Measurements from ENCODE around the gene CACNA1E. TPM values are rescaled to one million over a fixed set of nuclear protein-coding genes. Genes with fewer than 3 reads are reported as not detected.

The CACNA1E gene
- total RNA-seq, 2 experiments from 2014 or later, result not detected

GRCh38 chr1:181772714-181773113 is 289.4 kb downstream of the CACNA1E start:
- H3K9me2 ChIP-seq (ENCODE audit: insufficient read depth, low read length), result no peaks in the 10 kb centered on the region
- H2AFZ ChIP-seq (ENCODE audit: low read length), result no peak overlapping the region
- no peaks in the 10 kb centered on the region for H3K4me1 ChIP-seq (ENCODE audit: insufficient read depth, low read length, poor library complexity, severe bottlenecking)
- intact Hi-C loops (cut with micrococcal nuclease; ENCODE audit: unreplicated experiment), result no loop called here
- BruUV-seq (replicated peaks), result no TSS peak
- CTCF ChIA-PET (ENCODE audit: unreplicated experiment), result no interaction called here
- H4K20me1 ChIP-seq (ENCODE audit: insufficient read depth, low read length), result no peaks in the 10 kb centered on the region
- TF ChIP-seq CTCF (conservative IDR thresholded peaks at IDR 0.05; ENCODE audit: low read length) (no peak), EZH2phosphoT487 (IDR thresholded peaks at IDR 0.05; ENCODE audit: borderline replicate concordance, low read depth, low read length) (no peak)
- POLR2A ChIA-PET, result no interaction called here
- H3K4me2 ChIP-seq (ENCODE audit: low read length), result no peak overlapping the region
- H3K79me2 ChIP-seq (ENCODE audit: insufficient read depth, low read depth, low read length), result no peaks in the 10 kb centered on the region
- H3K36me3 ChIP-seq (ENCODE audit: insufficient read depth, low read length), result no peaks in the 10 kb centered on the region
- no peak for DNase-seq (ENCODE audit: low spot score)
- no peaks in the 10 kb centered on the region for H3K9me3 ChIP-seq (ENCODE audit: low read length)
- H3K4me3 ChIP-seq (ENCODE audit: low read depth, low read length, poor library complexity, severe bottlenecking), result no peak overlapping the region
- no peak overlapping the region for H3K27ac ChIP-seq (ENCODE audit: low read depth, low read length, poor library complexity, severe bottlenecking)

GRCh38 chr1:181776044-181776443 is 292.7 kb downstream of the CACNA1E start:
- no peak for DNase-seq (ENCODE audit: low spot score)
- BruUV-seq (replicated peaks), result no TSS peak
- TF ChIP-seq CTCF (conservative IDR thresholded peaks at IDR 0.05; ENCODE audit: low read length) (no peak), EZH2phosphoT487 (IDR thresholded peaks at IDR 0.05; ENCODE audit: borderline replicate concordance, low read depth, low read length) (no peak)
- Histone ChIP-seq H4K20me1 (ENCODE audit: insufficient read depth, low read length) (no peaks in the 10 kb centered on the region), H3K4me3 (ENCODE audit: low read depth, low read length, poor library complexity, severe bottlenecking) (no peak overlapping the region), H3K27ac (ENCODE audit: low read depth, low read length, poor library complexity, severe bottlenecking) (no peak overlapping the region), H3K9me2 (ENCODE audit: insufficient read depth, low read length) (no peaks in the 10 kb centered on the region), H3K4me1 (ENCODE audit: insufficient read depth, low read length, poor library complexity, severe bottlenecking) (no peaks in the 10 kb centered on the region), H3K79me2 (ENCODE audit: insufficient read depth, low read depth, low read length) (no peaks in the 10 kb centered on the region), H3K9me3 (ENCODE audit: low read length) (no peaks in the 10 kb centered on the region), H2AFZ (ENCODE audit: low read length) (no peak overlapping the region), H3K4me2 (ENCODE audit: low read length) (no peak overlapping the region), H3K36me3 (ENCODE audit: insufficient read depth, low read length) (no peaks in the 10 kb centered on the region)
- intact Hi-C loops (cut with micrococcal nuclease; ENCODE audit: unreplicated experiment), result no loop called here
- CTCF ChIA-PET (ENCODE audit: unreplicated experiment), result no interaction called here
- POLR2A ChIA-PET, result interaction anchor here (0.5 to 0.7 kb wide), 2 partner anchors 95 to 237 kb away, joined by 3 to 4 read pairs; no protein-coding TSS in a partner anchor

- H3K9me2 ChIP-seq (ENCODE audit: insufficient read depth, low read length), result no peaks in the 10 kb centered on the region
- no peaks in the 10 kb centered on the region for H3K9me3 ChIP-seq (ENCODE audit: low read length)
- H3K4me2 ChIP-seq (ENCODE audit: low read length), result no peak overlapping the region
- H3K79me2 ChIP-seq (ENCODE audit: insufficient read depth, low read depth, low read length), result no peaks in the 10 kb centered on the region
- H2AFZ ChIP-seq (ENCODE audit: low read length), result no peak overlapping the region
- H3K27ac ChIP-seq (ENCODE audit: low read depth, low read length, poor library complexity, severe bottlenecking), result no peak overlapping the region
- H3K4me3 ChIP-seq (ENCODE audit: low read depth, low read length, poor library complexity, severe bottlenecking), result no peak overlapping the region
- CTCF ChIA-PET (ENCODE audit: unreplicated experiment), result no interaction called here
- no peaks in the 10 kb centered on the region for H3K4me1 ChIP-seq (ENCODE audit: insufficient read depth, low read length, poor library complexity, severe bottlenecking)
- no peaks in the 10 kb centered on the region for H4K20me1 ChIP-seq (ENCODE audit: insufficient read depth, low read length)
- TF ChIP-seq CTCF (conservative IDR thresholded peaks at IDR 0.05; ENCODE audit: low read length) (no peak), EZH2phosphoT487 (IDR thresholded peaks at IDR 0.05; ENCODE audit: borderline replicate concordance, low read depth, low read length) (no peak)
- POLR2A ChIA-PET, result no interaction called here
- BruUV-seq (replicated peaks), result no TSS peak
- H3K36me3 ChIP-seq (ENCODE audit: insufficient read depth, low read length), result no peaks in the 10 kb centered on the region
- DNase-seq (ENCODE audit: low spot score), result no peak
- intact Hi-C loops (cut with micrococcal nuclease; ENCODE audit: unreplicated experiment), result no loop called here
Measured at GRCh38 chr1:181777286-181777685, 294.0 kb downstream of the CACNA1E start.

Data from OCI-LY7 (cell line).